ENCODE results near the gene DGCR8. TPM values are rescaled to one million over a fixed set of nuclear protein-coding genes. Genes with fewer than 3 reads are reported as not detected.

The DGCR8 gene
- total RNA-seq, 2 experiments from 2014 or later, result 17.8 to 18.5 TPM

- DNase-seq, result no peak
- no peak for ATAC-seq (ENCODE audit: poor library complexity)
- POLR2A ChIA-PET, result no interaction called here
- H3K27ac Mint-ChIP-seq, result no peak overlapping the region
- H3K27me3 ChIP-seq (ENCODE audit: control insufficient read depth in 1 of 2, insufficient read depth in 2 of 2, low read length in 2 of 2), result no peaks in the 10 kb centered on the region
- no peaks in the 10 kb centered on the region for H3K9me3 Mint-ChIP-seq
- CTCF ChIA-PET, result interaction anchor here (0.6 kb wide), 1 partner anchor 44 kb away, joined by 3 read pairs; no protein-coding TSS in a partner anchor
- H3K4me1 Mint-ChIP-seq (ENCODE audit: low read depth), result peaks cover 42% of the 10 kb centered on the region
- H3K36me3 Mint-ChIP-seq (ENCODE audit: low read depth), result peaks cover 53% of the 10 kb centered on the region
- H3K27me3 Mint-ChIP-seq, result no peaks in the 10 kb centered on the region
- no peak overlapping the region for H3K4me3 ChIP-seq (ENCODE audit: low read length)
- intact Hi-C loops (cut with DNase I, micrococcal nuclease), result no loop called here
- H3K4me3 Mint-ChIP-seq, result no peak overlapping the region
- peaks cover 56% of the 10 kb centered on the region for H3K36me3 ChIP-seq (ENCODE audit: insufficient read depth, low read length)
- no peak for TF ChIP-seq CTCF (IDR thresholded peaks at IDR 0.05)
- no peak overlapping the region for H3K27ac ChIP-seq (ENCODE audit: low read depth in 1 of 2, low read length in 2 of 2)
- peaks cover 46% of the 10 kb centered on the region for H3K4me1 ChIP-seq (ENCODE audit: insufficient read depth, low read length)
- H3K9me3 ChIP-seq (ENCODE audit: control insufficient read depth in 1 of 2, insufficient read depth in 1 of 2, low read length in 2 of 2), result no peaks in the 10 kb centered on the region
Measured at GRCh38 chr22:20085651-20086050, 5.6 kb downstream of the DGCR8 start.

GRCh38 chr22:20086101-20086599, 6.1 kb downstream of the DGCR8 start:
- DNase-seq (no peak), ATAC-seq (ENCODE audit: poor library complexity) (no peak)
- H3K4me1 Mint-ChIP-seq (ENCODE audit: low read depth), result peaks cover 39% of the 10 kb centered on the region
- H3K36me3 Mint-ChIP-seq (ENCODE audit: low read depth), result peaks cover 58% of the 10 kb centered on the region
- H3K4me3 Mint-ChIP-seq, result no peak overlapping the region
- H3K9me3 ChIP-seq (ENCODE audit: control insufficient read depth in 1 of 2, insufficient read depth in 1 of 2, low read length in 2 of 2), result no peaks in the 10 kb centered on the region
- H3K27me3 ChIP-seq (ENCODE audit: control insufficient read depth in 1 of 2, insufficient read depth in 2 of 2, low read length in 2 of 2), result no peaks in the 10 kb centered on the region
- no peak overlapping the region for H3K27ac ChIP-seq (ENCODE audit: low read depth in 1 of 2, low read length in 2 of 2)
- H3K9me3 Mint-ChIP-seq, result no peaks in the 10 kb centered on the region
- CTCF ChIA-PET, result no interaction called here
- H3K4me1 ChIP-seq (ENCODE audit: insufficient read depth, low read length), result peaks cover 44% of the 10 kb centered on the region
- no peak overlapping the region for H3K27ac Mint-ChIP-seq
- H3K27me3 Mint-ChIP-seq, result no peaks in the 10 kb centered on the region
- H3K4me3 ChIP-seq (ENCODE audit: low read length), result no peak overlapping the region
- intact Hi-C loops (cut with DNase I, micrococcal nuclease), result no loop called here
- no peak for TF ChIP-seq CTCF (IDR thresholded peaks at IDR 0.05)
- POLR2A ChIA-PET, result no interaction called here
- peaks cover 61% of the 10 kb centered on the region for H3K36me3 ChIP-seq (ENCODE audit: insufficient read depth, low read length)

GRCh38 chr22:20086763-20087162, 6.7 kb downstream of the DGCR8 start:
- no peak overlapping the region for H3K27ac ChIP-seq (ENCODE audit: low read depth in 1 of 2, low read length in 2 of 2)
- Mint-ChIP-seq H3K4me3 (no peak overlapping the region), H3K4me1 (ENCODE audit: low read depth) (peaks cover 39% of the 10 kb centered on the region), H3K27ac (no peak overlapping the region), H3K36me3 (ENCODE audit: low read depth) (peaks cover 64% of the 10 kb centered on the region), H3K27me3 (no peaks in the 10 kb centered on the region), H3K9me3 (no peaks in the 10 kb centered on the region)
- H3K9me3 ChIP-seq (ENCODE audit: control insufficient read depth in 1 of 2, insufficient read depth in 1 of 2, low read length in 2 of 2), result no peaks in the 10 kb centered on the region
- TF ChIP-seq CTCF (IDR thresholded peaks at IDR 0.05), result no peak
- DNase-seq (no peak), ATAC-seq (ENCODE audit: poor library complexity) (no peak)
- H3K4me3 ChIP-seq (ENCODE audit: low read length), result no peak overlapping the region
- POLR2A ChIA-PET, result no interaction called here
- H3K4me1 ChIP-seq (ENCODE audit: insufficient read depth, low read length), result peaks cover 44% of the 10 kb centered on the region
- intact Hi-C loops (cut with DNase I, micrococcal nuclease), result no loop called here
- CTCF ChIA-PET, result no interaction called here
- no peaks in the 10 kb centered on the region for H3K27me3 ChIP-seq (ENCODE audit: control insufficient read depth in 1 of 2, insufficient read depth in 2 of 2, low read length in 2 of 2)
- H3K36me3 ChIP-seq (ENCODE audit: insufficient read depth, low read length), result peaks cover 67% of the 10 kb centered on the region

Measured in CD4-positive, alpha-beta T cell (primary cell).